Type B pancreatic cell (in vitro differentiated cells): ENCODE data around the gene MTX2. TPM values are rescaled to one million over a fixed set of nuclear protein-coding genes. Genes with fewer than 3 reads are reported as not detected.

Source experiments
- DNase-seq: peaks from one replicate; pipeline ENCODE4 v3.0.0; 2021; ENCODE audit warnings: mixed read lengths; ENCODE audit not compliant: unreplicated experiment; ENCODE audit errors: extremely low spot score
- H3K27ac Mint-ChIP-seq: 2 replicates; pipeline ENCODE4 v1.8.0; 2021; ENCODE audit warnings: mild to moderate bottlenecking, mixed read lengths
- H3K27me3 Mint-ChIP-seq: 2 replicates; pipeline ENCODE4 v1.8.0; 2021; ENCODE audit warnings: mixed read lengths
- H3K36me3 Mint-ChIP-seq: 2 replicates; pipeline ENCODE4 v1.8.0; 2021; ENCODE audit warnings: mixed read lengths
- H3K4me1 Mint-ChIP-seq: one replicate; pipeline ENCODE4 v1.8.0; 2021; ENCODE audit warnings: mixed read lengths; ENCODE audit not compliant: unreplicated experiment
- H3K4me3 Mint-ChIP-seq: 2 replicates; pipeline ENCODE4 v1.8.0; 2021; ENCODE audit warnings: mild to moderate bottlenecking, mixed read lengths
- H3K9me3 Mint-ChIP-seq: 2 replicates; pipeline ENCODE4 v1.8.0; 2021; ENCODE audit warnings: mixed read lengths
- total RNA-seq: library from RNA; stranded (reverse); gene quantifications from 2 replicates; pipeline ENCODE4 v1.2.1, GENCODE V29; 2021; ENCODE audit warnings: low replicate concordance
- TF ChIP-seq, protein P1 (sequence below): fragments of 200-600 bp; sonication (generic); conservative IDR thresholded peaks from 2 replicates; pipeline ENCODE4 v1.5.0; 2021; ENCODE audit warnings: antibody characterized with exemption, mild to moderate bottlenecking

The MTX2 gene
- total RNA-seq, 1 donor from 2014 or later, result 30.2 TPM

DNA sequence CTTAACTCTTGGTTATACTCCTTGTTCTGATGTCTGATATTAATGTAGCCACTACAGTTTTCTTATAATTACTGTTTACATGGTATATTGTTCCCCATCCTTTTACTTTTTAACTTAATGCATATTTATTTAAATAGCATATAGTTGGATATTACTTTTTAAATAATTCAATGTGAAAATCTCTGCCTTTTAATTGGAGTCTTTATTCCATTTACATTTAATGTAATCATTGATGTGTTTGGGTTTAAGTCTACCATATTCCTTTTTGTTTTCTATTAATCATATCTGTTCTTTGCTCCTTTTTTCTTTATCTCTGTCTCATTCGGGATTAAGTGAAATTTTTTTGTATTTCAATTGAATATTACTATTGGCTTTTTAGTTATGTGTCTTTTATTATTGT lies 109.1 kb downstream of the MTX2 start:
- H3K9me3 Mint-ChIP-seq, result no peaks in the 10 kb centered on the region
- DNase-seq, result no peak
- H3K27me3 Mint-ChIP-seq, result peaks cover 7% of the 10 kb centered on the region
- no peaks in the 10 kb centered on the region for H3K36me3 Mint-ChIP-seq
- H3K27ac Mint-ChIP-seq, result no peak overlapping the region
- TF ChIP-seq, protein P1, sequence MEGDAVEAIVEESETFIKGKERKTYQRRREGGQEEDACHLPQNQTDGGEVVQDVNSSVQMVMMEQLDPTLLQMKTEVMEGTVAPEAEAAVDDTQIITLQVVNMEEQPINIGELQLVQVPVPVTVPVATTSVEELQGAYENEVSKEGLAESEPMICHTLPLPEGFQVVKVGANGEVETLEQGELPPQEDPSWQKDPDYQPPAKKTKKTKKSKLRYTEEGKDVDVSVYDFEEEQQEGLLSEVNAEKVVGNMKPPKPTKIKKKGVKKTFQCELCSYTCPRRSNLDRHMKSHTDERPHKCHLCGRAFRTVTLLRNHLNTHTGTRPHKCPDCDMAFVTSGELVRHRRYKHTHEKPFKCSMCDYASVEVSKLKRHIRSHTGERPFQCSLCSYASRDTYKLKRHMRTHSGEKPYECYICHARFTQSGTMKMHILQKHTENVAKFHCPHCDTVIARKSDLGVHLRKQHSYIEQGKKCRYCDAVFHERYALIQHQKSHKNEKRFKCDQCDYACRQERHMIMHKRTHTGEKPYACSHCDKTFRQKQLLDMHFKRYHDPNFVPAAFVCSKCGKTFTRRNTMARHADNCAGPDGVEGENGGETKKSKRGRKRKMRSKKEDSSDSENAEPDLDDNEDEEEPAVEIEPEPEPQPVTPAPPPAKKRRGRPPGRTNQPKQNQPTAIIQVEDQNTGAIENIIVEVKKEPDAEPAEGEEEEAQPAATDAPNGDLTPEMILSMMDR, result no peak
- no peak overlapping the region for H3K4me3 Mint-ChIP-seq
- H3K4me1 Mint-ChIP-seq, result no peaks in the 10 kb centered on the region

DNA sequence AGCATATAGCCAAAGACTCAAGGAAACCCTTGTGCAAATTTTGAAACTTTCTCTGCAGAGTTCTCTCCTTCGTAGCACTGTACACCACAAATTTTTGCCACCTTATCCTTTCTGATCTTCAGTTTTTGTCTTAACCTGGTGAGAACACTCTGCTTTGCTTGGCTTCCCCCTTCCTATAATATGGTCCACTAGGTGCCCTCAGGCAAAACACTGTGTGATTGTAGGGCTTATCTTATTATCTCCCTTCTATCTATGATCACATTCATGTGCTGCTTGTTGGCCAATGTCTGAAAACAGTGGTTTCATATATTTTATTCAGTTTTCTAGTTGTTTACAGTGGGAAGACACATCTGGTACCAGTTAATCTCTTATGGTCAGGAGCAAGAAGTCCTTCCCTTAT lies 111.1 kb downstream of the MTX2 start:
- Mint-ChIP-seq H3K4me1 (peaks cover 5% of the 10 kb centered on the region), H3K36me3 (no peaks in the 10 kb centered on the region), H3K27ac (no peak overlapping the region), H3K4me3 (no peak overlapping the region), H3K9me3 (no peaks in the 10 kb centered on the region), H3K27me3 (peaks cover 7% of the 10 kb centered on the region)
- DNase-seq, result no peak
- TF ChIP-seq, protein P1, result no peak

- Mint-ChIP-seq H3K9me3 (no peaks in the 10 kb centered on the region), H3K27ac (no peak overlapping the region), H3K36me3 (no peaks in the 10 kb centered on the region), H3K27me3 (peaks cover 14% of the 10 kb centered on the region), H3K4me1 (peaks cover 5% of the 10 kb centered on the region), H3K4me3 (no peak overlapping the region)
- TF ChIP-seq, protein P1, result no peak
- DNase-seq, result no peak
These were observed 113.9 kb downstream of the MTX2 start for GRCh38 chr2:176383100-176383499.

GRCh38 chr2:176383836-176384442 lies 114.7 kb downstream of the MTX2 start:
- no peak overlapping the region for H3K4me3 Mint-ChIP-seq
- no peaks in the 10 kb centered on the region for H3K36me3 Mint-ChIP-seq
- no peak for DNase-seq
- no peaks in the 10 kb centered on the region for H3K9me3 Mint-ChIP-seq
- TF ChIP-seq, protein P1, result no peak
- peaks cover 14% of the 10 kb centered on the region for H3K27me3 Mint-ChIP-seq
- H3K4me1 Mint-ChIP-seq, result peaks cover 5% of the 10 kb centered on the region
- H3K27ac Mint-ChIP-seq, result no peak overlapping the region

DNA sequence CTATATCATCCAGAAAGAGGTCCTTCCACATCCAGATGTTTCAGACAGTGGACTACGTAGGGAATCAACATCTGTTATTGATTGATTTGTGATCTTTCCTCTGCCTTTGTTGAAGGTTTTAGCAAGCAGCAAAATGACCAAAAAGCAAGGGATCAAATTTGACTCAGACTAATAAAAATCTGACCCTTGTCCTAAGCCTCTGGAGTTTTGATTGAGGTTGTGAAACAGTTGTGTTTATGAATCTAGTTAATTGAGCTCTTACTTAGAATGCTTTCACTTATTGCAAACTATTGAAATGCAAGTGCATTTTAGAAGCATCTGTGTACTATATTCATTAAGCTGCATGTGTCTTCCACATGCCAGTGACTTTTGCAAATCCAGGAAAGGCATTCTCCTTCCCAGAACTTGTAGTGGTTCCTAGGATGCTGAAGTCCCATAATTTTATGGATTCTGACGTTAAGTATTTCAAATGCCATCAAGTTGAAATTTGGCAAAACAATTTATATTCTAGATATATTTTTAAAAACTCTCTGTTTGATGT lies 116.0 kb downstream of the MTX2 start:
- Mint-ChIP-seq H3K4me3 (no peak overlapping the region), H3K4me1 (peaks cover 5% of the 10 kb centered on the region), H3K27me3 (peaks cover 17% of the 10 kb centered on the region), H3K36me3 (no peaks in the 10 kb centered on the region), H3K27ac (no peak overlapping the region), H3K9me3 (no peaks in the 10 kb centered on the region)
- TF ChIP-seq, protein P1, result no peak
- no peak for DNase-seq
